ENCODE results near the gene NUP155. TPM values are rescaled to one million over a fixed set of nuclear protein-coding genes. Genes with fewer than 3 reads are reported as not detected.
"Not testable (repeated sequence)": the region's sequence is repeated elsewhere in the genome, so short reads cannot be mapped to it uniquely, and the experiment has no call there.

Gene NUP155
- 10 to 100 TPM; 15.6 to 31.4 (median 16.4) TPM for total RNA-seq

DNA sequence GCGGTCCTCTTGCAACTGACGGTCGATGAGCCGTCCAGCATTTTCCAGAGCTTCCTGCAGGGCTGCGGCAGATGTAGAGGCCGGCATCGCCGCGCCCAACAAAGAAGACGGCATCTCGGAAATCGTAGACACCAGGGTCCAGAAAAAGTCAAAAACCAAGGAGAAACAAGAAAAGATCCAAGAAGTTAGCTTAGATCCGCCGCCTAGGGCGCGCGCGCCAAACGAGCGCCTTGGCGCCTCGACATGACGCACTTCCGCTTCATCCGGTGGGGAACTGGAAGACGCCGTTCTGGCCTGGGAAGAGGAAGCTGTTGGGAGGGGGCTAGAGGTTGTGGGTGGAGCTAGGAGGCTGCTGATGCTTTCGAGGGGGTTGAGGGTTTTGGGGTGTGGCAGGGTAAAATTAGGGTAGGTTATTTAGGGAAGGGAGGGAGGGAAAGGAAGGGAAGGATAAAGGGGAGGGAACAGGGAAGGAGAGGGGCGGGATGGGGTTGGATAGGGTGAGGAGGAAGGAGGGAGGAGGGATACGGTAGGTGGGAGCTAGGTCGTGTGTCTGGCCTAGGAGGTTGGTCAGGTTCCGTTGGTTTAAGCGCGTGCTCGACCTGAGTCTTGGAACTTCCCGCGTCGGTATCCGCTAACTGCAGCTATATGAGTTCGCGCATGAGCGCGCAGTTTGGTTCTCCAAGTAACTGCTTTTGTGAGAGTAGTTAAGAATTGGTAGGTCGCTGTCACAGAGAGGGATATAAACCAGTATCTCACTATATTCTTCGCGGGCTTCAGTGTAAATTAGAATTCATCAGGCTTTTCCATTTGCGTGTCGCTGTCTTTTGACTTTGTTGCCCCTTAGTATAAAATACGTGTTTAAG, at the start of gene NUP155:
Gene NUP155, minus strand, starts transcription at position 243 of the 863 bp plus-strand sequence. Its CDS starts 129 bp downstream, at position 114.
- no peaks in the 10 kb centered on the region for H3K27me3 ChIP-seq
- peak within 1 kb of the TSS; percentile 69 to 85 (median 80) for H3K27ac ChIP-seq
- peak within 1 kb of the TSS; percentile 58 to 80 (median 68) for H3K4me3 ChIP-seq
- H3K9me3 ChIP-seq: no peaks in the 10 kb centered on the region
- no peaks in the 10 kb centered on the region for H3K36me3 ChIP-seq
- peaks cover 0 to 19% (median 0%) of the 10 kb centered on the region in 4 donors for H3K4me1 ChIP-seq
- TF ChIP-seq POLR2A (IDR thresholded peaks at IDR 0.05): peak; percentile 34 to 39
- TF ChIP-seq, protein P1, sequence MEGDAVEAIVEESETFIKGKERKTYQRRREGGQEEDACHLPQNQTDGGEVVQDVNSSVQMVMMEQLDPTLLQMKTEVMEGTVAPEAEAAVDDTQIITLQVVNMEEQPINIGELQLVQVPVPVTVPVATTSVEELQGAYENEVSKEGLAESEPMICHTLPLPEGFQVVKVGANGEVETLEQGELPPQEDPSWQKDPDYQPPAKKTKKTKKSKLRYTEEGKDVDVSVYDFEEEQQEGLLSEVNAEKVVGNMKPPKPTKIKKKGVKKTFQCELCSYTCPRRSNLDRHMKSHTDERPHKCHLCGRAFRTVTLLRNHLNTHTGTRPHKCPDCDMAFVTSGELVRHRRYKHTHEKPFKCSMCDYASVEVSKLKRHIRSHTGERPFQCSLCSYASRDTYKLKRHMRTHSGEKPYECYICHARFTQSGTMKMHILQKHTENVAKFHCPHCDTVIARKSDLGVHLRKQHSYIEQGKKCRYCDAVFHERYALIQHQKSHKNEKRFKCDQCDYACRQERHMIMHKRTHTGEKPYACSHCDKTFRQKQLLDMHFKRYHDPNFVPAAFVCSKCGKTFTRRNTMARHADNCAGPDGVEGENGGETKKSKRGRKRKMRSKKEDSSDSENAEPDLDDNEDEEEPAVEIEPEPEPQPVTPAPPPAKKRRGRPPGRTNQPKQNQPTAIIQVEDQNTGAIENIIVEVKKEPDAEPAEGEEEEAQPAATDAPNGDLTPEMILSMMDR (IDR thresholded peaks at IDR 0.05): peak in 2 of 6 experiments; percentile 10 to 15
- DNase-seq: peak; percentile 88 to 96 (median 89)

DNA sequence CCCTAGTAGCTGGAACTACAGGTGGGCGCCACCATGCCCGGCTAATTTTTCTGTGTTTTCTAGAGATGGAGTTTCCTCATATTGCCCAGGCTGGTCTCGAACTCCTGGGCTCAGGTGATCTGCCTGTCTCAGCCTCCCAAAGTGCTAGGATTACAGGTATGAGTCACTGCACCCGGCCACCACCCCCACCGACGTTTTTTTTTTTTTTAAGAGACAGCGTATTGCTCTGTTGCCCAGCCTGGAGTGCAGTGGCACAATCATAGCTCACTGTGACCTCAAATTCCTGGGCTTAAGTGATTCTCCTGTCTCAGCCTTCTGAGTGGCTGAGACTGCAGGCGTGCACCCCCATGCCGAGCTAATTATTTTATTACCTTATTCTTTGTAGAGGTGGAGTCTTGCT, 46.4 kb upstream of the NUP155 start:
- no peak for DNase-seq
- H3K27me3 ChIP-seq: no peaks in the 10 kb centered on the region
- no peak overlapping the region for H3K27ac ChIP-seq
- TF ChIP-seq POLR2A (IDR thresholded peaks at IDR 0.05): no peak
- TF ChIP-seq, protein P1 (IDR thresholded peaks at IDR 0.05): no peak
- peaks cover 0 to 11% (median 2%) of the 10 kb centered on the region in 3 donors for H3K36me3 ChIP-seq
- no peaks in the 10 kb centered on the region for H3K4me1 ChIP-seq
- no peak overlapping the region for H3K4me3 ChIP-seq
- no peaks in the 10 kb centered on the region for H3K9me3 ChIP-seq

DNA sequence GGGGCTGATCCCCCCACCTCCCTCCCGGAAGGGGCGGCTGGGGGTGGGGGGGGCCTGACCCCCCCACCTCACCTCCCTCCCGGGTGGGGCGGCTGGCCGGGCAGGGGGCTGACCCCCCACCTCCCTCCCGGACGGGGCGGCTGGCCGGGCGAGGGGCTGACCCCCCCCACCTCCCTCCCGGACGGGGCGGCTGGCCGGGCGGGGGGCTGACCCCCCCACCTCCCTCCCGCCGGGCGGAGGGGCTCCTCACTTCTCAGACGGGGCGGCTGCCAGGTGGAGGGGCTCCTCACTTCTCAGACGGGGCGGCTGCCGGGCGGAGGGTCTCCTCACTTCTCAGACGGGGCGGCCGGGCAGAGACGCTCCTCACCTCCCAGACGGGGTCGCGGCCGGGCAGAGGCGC, 44.5 kb upstream of the NUP155 start:
- H3K27me3 ChIP-seq, H3K4me1 ChIP-seq, H3K4me3 ChIP-seq, H3K9me3 ChIP-seq, H3K27ac ChIP-seq, DNase-seq: not testable (repeated sequence)
- peaks cover 0 to 14% (median 2%) of the 10 kb centered on the region in 3 donors for H3K36me3 ChIP-seq

DNA sequence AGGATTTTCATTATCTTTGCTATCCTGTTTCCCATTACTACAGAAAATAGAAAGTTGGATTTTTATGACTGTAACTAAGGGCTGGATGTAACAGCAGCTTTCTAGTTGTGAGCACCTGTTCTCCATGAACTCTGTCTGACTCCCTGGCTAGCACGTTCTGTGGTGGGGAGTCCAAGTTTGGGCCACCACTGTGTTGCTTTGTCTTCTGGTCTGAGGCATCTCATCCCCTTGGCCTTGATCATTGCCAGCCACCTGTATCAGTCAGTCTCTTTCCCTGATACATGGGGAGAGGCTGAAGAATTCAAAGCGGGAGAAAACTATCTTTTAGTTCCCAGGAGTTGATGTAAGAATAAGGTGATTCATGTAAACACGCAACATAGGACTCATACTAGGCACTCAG, 41.6 kb upstream of the NUP155 start:
- H3K4me1 ChIP-seq: no peaks in the 10 kb centered on the region
- H3K36me3 ChIP-seq: peaks cover 0 to 7% (median 2%) of the 10 kb centered on the region in 3 donors
- no peaks in the 10 kb centered on the region for H3K9me3 ChIP-seq
- no peak overlapping the region for H3K27ac ChIP-seq
- H3K4me3 ChIP-seq: no peak overlapping the region
- TF ChIP-seq, protein P1 (IDR thresholded peaks at IDR 0.05): no peak
- no peak for TF ChIP-seq POLR2A (IDR thresholded peaks at IDR 0.05)
- no peaks in the 10 kb centered on the region for H3K27me3 ChIP-seq
- no peak for DNase-seq

DNA sequence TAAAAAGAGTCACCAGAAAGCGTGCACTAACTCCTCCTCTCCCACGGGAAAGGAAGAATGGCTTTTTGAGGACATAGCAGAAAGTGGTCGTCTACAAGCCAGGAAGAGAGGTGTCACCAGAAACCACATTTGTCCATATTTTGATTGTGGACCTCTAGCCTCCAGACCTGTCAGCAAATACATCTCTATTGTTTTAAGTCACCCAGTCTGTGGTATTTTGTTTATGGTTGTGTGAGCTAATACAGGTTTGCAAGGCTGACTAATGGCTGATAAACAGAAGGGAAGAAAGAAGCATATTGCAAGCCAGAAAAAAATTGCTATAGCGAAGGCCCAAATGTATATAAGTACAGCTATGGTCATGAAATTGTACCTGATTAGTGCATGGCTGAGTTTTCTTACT, 29.6 kb upstream of the NUP155 start:
- Histone ChIP-seq H3K4me3 (no peak overlapping the region), H3K36me3 (peaks cover 0 to 50% (median 0%) of the 10 kb centered on the region in 3 donors), H3K27me3 (no peaks in the 10 kb centered on the region), H3K9me3 (no peaks in the 10 kb centered on the region), H3K4me1 (no peaks in the 10 kb centered on the region), H3K27ac (no peak overlapping the region)
- DNase-seq: no peak
- TF ChIP-seq, protein P1 (IDR thresholded peaks at IDR 0.05): no peak
- no peak for TF ChIP-seq POLR2A (IDR thresholded peaks at IDR 0.05)

DNA sequence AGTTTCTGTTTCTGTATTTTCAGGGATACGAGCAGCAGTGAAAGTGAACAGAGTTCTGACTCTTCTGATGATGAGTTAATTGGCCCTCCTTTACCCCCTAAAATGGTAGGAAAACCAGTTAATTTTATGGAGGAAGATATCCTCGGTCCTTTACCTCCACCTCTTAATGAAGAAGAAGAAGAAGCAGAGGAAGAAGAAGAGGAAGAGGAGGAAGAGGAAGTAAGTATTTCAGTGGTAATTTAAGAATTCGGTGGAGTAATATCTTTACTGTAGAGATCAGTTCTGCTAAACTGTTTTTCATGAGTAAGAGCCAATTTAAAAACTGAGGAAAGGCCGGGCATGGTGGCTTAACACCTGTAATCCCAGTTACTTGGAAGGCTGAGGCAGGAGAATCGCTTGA, 25.4 kb upstream of the NUP155 start:
- Histone ChIP-seq H3K4me3 (no peak overlapping the region), H3K27me3 (no peaks in the 10 kb centered on the region), H3K36me3 (peaks cover 0 to 77% (median 0%) of the 10 kb centered on the region in 3 donors), H3K4me1 (no peaks in the 10 kb centered on the region), H3K27ac (no peak overlapping the region), H3K9me3 (no peaks in the 10 kb centered on the region)
- no peak for DNase-seq
- no peak for TF ChIP-seq POLR2A (IDR thresholded peaks at IDR 0.05)
- TF ChIP-seq, protein P1 (IDR thresholded peaks at IDR 0.05): no peak
